Measurements from ENCODE around the gene TUG1. TPM values are rescaled to one million over a fixed set of nuclear protein-coding genes. Genes with fewer than 3 reads are reported as not detected.

The TUG1 gene
- 100 to 1,000 TPM in 1 of 4 donors, 10 to 100 TPM in 3; 48.1 to 170 (median 61.2) TPM for total RNA-seq

DNA sequence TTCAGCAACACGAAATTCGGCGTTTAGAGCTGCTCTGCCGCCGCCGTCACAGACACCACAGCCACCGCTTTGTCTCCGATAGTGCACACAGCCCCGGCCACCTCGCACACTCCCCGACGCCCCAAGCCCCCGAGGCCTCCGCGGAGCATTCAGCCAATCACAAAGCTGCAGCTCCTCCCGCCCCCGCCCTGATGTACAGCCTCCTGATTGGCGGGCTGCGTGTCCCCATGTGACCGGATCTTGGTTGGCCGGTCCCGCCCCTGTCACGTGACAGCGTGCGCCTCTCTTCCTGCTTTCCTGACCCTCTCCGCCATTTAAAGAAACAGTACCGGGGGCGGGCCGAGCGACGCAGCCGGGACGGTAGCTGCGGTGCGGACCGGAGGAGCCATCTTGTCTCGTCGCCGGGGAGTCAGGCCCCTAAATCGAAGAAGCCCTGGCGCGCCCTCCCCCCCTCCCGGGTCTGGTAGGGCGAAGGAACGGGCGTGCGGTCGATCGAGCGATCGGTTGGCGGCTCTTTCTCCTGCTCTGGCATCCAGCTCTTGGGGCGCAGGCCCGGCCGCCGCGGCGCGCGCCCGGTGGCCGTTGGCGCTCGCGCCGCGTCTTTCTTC lies at the start of gene TUG1:
Gene TUG1, plus strand, starts transcription at position 342 of the 608 bp plus-strand sequence.
- Histone ChIP-seq H3K4me1 (peaks cover 19% of the 10 kb centered on the region), H3K27ac (peak within 1 kb of the TSS; percentile 96), H3K36me3 (peaks cover 30% of the 10 kb centered on the region), H3K9me3 (peaks cover 21% of the 10 kb centered on the region), H3K27me3 (no peaks in the 10 kb centered on the region), H3K4me3 (peak within 1 kb of the TSS; percentile 79)
- TF ChIP-seq POLR2A (IDR thresholded peaks at IDR 0.05) (peak in 1 of 2 donors; percentile 59), POLR2AphosphoS5 (IDR thresholded peaks at IDR 0.05) (peak; percentile 64 to 94 (median 79)), EP300 (IDR thresholded peaks at IDR 0.05) (no peak)
- TF ChIP-seq, protein P1, sequence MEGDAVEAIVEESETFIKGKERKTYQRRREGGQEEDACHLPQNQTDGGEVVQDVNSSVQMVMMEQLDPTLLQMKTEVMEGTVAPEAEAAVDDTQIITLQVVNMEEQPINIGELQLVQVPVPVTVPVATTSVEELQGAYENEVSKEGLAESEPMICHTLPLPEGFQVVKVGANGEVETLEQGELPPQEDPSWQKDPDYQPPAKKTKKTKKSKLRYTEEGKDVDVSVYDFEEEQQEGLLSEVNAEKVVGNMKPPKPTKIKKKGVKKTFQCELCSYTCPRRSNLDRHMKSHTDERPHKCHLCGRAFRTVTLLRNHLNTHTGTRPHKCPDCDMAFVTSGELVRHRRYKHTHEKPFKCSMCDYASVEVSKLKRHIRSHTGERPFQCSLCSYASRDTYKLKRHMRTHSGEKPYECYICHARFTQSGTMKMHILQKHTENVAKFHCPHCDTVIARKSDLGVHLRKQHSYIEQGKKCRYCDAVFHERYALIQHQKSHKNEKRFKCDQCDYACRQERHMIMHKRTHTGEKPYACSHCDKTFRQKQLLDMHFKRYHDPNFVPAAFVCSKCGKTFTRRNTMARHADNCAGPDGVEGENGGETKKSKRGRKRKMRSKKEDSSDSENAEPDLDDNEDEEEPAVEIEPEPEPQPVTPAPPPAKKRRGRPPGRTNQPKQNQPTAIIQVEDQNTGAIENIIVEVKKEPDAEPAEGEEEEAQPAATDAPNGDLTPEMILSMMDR (IDR thresholded peaks at IDR 0.05), result no peak
- 0% methylated on average over 8 of the region's 67 CpGs for WGBS
- peak; percentile 99 to 100 for DNase-seq (ENCODE audit: low spot score in 2 of 2)

DNA sequence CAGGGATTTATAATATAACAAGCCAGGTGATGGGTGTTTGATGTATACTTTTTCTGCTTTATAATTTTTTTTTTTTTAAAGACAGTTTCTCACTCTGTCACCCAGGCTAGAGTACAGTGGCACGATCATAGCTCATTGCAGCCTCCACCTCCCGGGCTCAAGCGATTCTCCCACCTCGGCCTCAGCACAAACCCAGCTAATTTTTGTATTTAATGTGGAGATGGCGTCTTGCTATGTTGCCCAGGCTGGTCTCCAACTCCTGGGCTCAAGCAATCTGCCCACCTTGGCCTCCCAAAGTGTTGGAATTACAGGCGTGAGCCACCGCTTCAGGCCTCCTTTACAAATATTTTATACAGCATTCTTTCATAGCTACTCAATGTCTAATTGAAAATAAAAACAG lies 49.1 kb upstream of the TUG1 start:
- DNase-seq (ENCODE audit: low spot score in 2 of 2), result peak in 1 of 2 donors; percentile 54
- Histone ChIP-seq H3K27ac (no peak overlapping the region), H3K4me1 (peaks cover 18% of the 10 kb centered on the region), H3K4me3 (no peak overlapping the region), H3K36me3 (peaks cover 6% of the 10 kb centered on the region), H3K27me3 (no peaks in the 10 kb centered on the region), H3K9me3 (no peaks in the 10 kb centered on the region)
- 83% methylated on average over 7 of the region's 7 CpGs for WGBS
- TF ChIP-seq, protein P1 (IDR thresholded peaks at IDR 0.05), result no peak
- TF ChIP-seq POLR2A (IDR thresholded peaks at IDR 0.05), result no peak
- no peak for TF ChIP-seq EP300 (IDR thresholded peaks at IDR 0.05)
- no peak for TF ChIP-seq POLR2AphosphoS5 (IDR thresholded peaks at IDR 0.05)

DNA sequence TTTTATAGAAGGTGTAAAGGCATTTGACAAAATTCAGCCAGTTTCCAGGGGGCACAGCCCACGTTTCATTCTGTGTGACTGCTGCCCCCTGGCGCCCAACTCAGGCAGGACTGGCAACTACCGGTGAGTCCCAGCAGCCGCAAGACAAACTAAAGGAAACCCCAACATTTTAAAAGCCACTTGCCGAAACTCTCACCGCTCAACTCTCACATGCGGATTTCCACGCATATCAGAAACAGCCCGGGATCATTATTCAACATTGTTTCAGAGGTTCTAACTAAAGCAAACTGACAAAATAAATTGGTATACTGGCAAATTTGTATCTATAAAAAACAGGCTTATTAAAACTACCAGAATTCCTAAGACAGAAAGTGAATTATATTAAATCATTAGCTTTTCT lies 48.7 kb upstream of the TUG1 start:
- no peaks in the 10 kb centered on the region for H3K27me3 ChIP-seq

DNA sequence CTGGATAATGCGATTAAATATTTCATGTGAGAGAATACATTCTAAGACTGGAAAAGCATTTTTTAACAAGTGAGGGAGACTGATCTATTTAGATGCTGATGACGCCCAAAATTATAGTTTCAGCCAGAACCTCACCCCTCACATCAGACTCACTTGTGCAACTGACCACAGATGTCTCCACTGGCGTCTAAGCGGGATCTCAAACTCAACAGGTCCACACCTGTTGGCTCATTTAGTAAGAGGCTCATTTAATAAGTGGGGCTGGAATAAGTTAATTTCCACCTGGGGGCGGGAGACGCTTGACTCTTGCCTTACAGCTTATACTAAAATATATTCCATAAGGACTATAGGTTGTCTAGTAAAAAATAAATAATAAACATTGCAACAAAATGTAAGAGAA lies 48.0 kb upstream of the TUG1 start:
- Histone ChIP-seq H3K36me3 (peaks cover 17% of the 10 kb centered on the region), H3K4me1 (peaks cover 18% of the 10 kb centered on the region), H3K4me3 (peak overlapping the region; percentile 45), H3K9me3 (no peaks in the 10 kb centered on the region), H3K27me3 (no peaks in the 10 kb centered on the region), H3K27ac (no peak overlapping the region)
- TF ChIP-seq, protein P1 (IDR thresholded peaks at IDR 0.05), result no peak
- no peak for TF ChIP-seq EP300 (IDR thresholded peaks at IDR 0.05)
- no peak for TF ChIP-seq POLR2AphosphoS5 (IDR thresholded peaks at IDR 0.05)
- TF ChIP-seq POLR2A (IDR thresholded peaks at IDR 0.05), result no peak
- 23% methylated on average over 6 of the region's 6 CpGs for WGBS
- DNase-seq (ENCODE audit: low spot score in 2 of 2), result no peak

More for the DNA sequence above, 48.7 kb upstream of the TUG1 start:
- DNase-seq (ENCODE audit: low spot score in 2 of 2), result peak; percentile 84 to 92
- Histone ChIP-seq H3K36me3 (peaks cover 10% of the 10 kb centered on the region), H3K4me3 (no peak overlapping the region), H3K9me3 (no peaks in the 10 kb centered on the region), H3K4me1 (peaks cover 18% of the 10 kb centered on the region), H3K27ac (no peak overlapping the region)
- 1% methylated on average over 9 of the region's 9 CpGs for WGBS
- no peak for TF ChIP-seq POLR2AphosphoS5 (IDR thresholded peaks at IDR 0.05)
- TF ChIP-seq POLR2A (IDR thresholded peaks at IDR 0.05), result no peak
- TF ChIP-seq, protein P1 (IDR thresholded peaks at IDR 0.05), result peak; percentile 89 to 92

DNA sequence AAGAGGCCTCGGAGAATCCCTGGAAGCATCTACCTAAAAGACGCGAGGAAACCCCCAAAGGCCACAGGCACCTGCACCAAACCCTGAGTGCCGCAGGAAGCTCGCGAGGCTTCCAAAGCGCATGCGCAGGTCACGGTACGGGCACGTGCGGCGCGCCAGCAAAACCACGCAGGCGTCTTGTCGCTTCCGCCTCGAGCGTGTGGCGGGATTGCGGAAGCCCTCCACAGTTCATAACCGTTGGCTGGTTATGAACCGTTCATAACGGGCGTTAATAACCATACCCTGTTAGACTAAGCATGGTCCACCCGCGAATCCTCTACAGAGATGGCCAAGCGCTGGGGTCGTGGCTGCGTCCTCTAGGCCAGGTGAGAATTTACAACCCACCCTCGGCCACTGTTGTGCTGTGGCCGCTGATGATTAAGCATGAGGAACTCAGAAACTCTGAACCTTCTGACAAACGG lies 46.9 kb upstream of the TUG1 start:
- H3K4me3 ChIP-seq, result peak overlapping the region; percentile 45
- TF ChIP-seq, protein P1 (IDR thresholded peaks at IDR 0.05), result no peak
- TF ChIP-seq EP300 (IDR thresholded peaks at IDR 0.05) (no peak), POLR2A (IDR thresholded peaks at IDR 0.05) (no peak), POLR2AphosphoS5 (IDR thresholded peaks at IDR 0.05) (no peak)
- WGBS, result 51% methylated on average over 34 of the region's 34 CpGs
- no peaks in the 10 kb centered on the region for H3K27me3 ChIP-seq
- H3K36me3 ChIP-seq, result peaks cover 26% of the 10 kb centered on the region
- no peaks in the 10 kb centered on the region for H3K9me3 ChIP-seq
- peaks cover 18% of the 10 kb centered on the region for H3K4me1 ChIP-seq
- H3K27ac ChIP-seq, result no peak overlapping the region
- DNase-seq (ENCODE audit: low spot score in 2 of 2), result no peak
